Transverse colon (tissue), 4 donors: ENCODE data around the gene BCAS1. TPM values are rescaled to one million over a fixed set of nuclear protein-coding genes. Genes with fewer than 3 reads are reported as not detected.
A peak's percentile ranks its signal among the peaks of the same experiment; 100 is the strongest.

ENCODE experiments used
- DNase-seq: peaks from one replicate; pipeline ENCODE4 v3.0.0-alpha.2; 2019
- H3K27ac ChIP-seq, 4 donors: fragments of 200-600 bp; sonication (generic); 2 replicates each; pipeline ENCODE4 v1.5.1; 2016 to 2018; ENCODE audit warnings: inconsistent platforms in 4 of 4
- H3K27me3 ChIP-seq: fragments of 200-600 bp; sonication (generic); 2 replicates; pipeline ENCODE4 v1.5.1; 2017; ENCODE audit warnings: inconsistent platforms
- H3K36me3 ChIP-seq, 4 donors: fragments of 200-600 bp; sonication (generic); 2 replicates each; pipeline ENCODE4 v1.5.1; 2017 to 2019; ENCODE audit warnings: inconsistent platforms in 4 of 4
- H3K4me1 ChIP-seq, 4 donors: fragments of 200-600 bp; sonication (generic); 2 replicates each; pipeline ENCODE4 v1.5.1; 2017 to 2020; ENCODE audit warnings: inconsistent platforms in 4 of 4
- H3K4me3 ChIP-seq, 4 donors: fragments of 200-600 bp; sonication (generic); 1 replicate in 1 of 4; 2 replicates in 3 of 4; pipeline versions ENCODE4 v1.5.1 to v1.6.1; 2017 to 2019; ENCODE audit warnings: inconsistent platforms in 4 of 4
- H3K9me3 ChIP-seq, 2 donors: fragments of 200-600 bp; sonication (generic); 2 replicates each; pipeline ENCODE4 v1.5.1; 2017 to 2019; ENCODE audit warnings: inconsistent platforms in 2 of 2
- EP300 ChIP-seq: sonication (generic); formaldehyde crosslinking; IDR thresholded peaks from one replicate; pipeline ENCODE4 v1.6.1; 2017; ENCODE audit warnings: antibody characterized with exemption, low read depth
- POLR2A ChIP-seq: fragments of 450-650 bp; IDR thresholded peaks from one replicate; pipeline ENCODE4 v1.6.1; 2016; ENCODE audit warnings: antibody characterized with exemption, mild to moderate bottlenecking, moderate library complexity
- POLR2AphosphoS5 ChIP-seq, 3 donors: sonication (generic); formaldehyde crosslinking; IDR thresholded peaks; one replicate each; pipeline ENCODE4 v1.6.1; 2016; ENCODE audit warnings: antibody characterized with exemption in 3 of 3
- WGBS, 2 donors: methylation state at CpG; one replicate each; pipeline ENCODE4 v1.1.5; 2018; ENCODE audit warnings: low coverage in 1 of 2; 5-methylcytosine and 5-hydroxymethylcytosine counted together
- in situ Hi-C, 4 donors: fragments of 200-750 bp; cut with MboI; loops; one replicate each; pipeline versions ENCODE4 v1.15.0 to v1.15.1; 2017; ENCODE audit warnings: low sequenced_read_pairs in 3 of 4, low pct_ligation_motif_present in 1 of 4, low pct_unique_long_range_greater_than_20kb in 1 of 4
- intact Hi-C: fragments of 100-400 bp; cut with DNase I; formaldehyde crosslinking; loops from one replicate; pipeline ENCODE4 v1.15.1; 2023; ENCODE audit warnings: low total_unique reads
- total RNA-seq, 4 donors: library from RNA; depleted of rRNA; stranded (reverse); fragments of >200 nt; gene quantifications; one replicate each; pipeline ENCODE4 v1.1.0, GENCODE V29; 2016
- TF ChIP-seq, protein P1 (sequence below), 5 experiments: fragments of 200-600 bp in 3 of 5; fragments of 450-650 bp in 2 of 5; sonication (generic) in 3 of 5; IDR thresholded peaks; 1 replicate in 2 of 5; 2 replicates in 3 of 5; pipeline ENCODE4 v1.5.1; 2016 to 2017; ENCODE audit warnings: antibody characterized with exemption in 5 of 5, inconsistent platforms in 3 of 5, mild to moderate bottlenecking in 2 of 5, moderate library complexity in 1 of 5

The BCAS1 gene
- total RNA-seq, 4 donors from 2014 or later, result 68.9 to 127 (median 89.0) TPM

- peaks cover 0 to 12% (median 0%) of the 10 kb centered on the region in 4 donors for H3K4me1 ChIP-seq
- no peaks in the 10 kb centered on the region for H3K27me3 ChIP-seq
- no peak for DNase-seq
- no peak overlapping the region for H3K27ac ChIP-seq
- in situ Hi-C loops, result loop anchor here in 1 of 4 donors (25.0 kb wide), 2 partner anchors 540 to 790 kb away; no protein-coding TSS in a partner anchor
- H3K4me3 ChIP-seq, result no peak overlapping the region
- intact Hi-C loops, result no loop called here
- H3K36me3 ChIP-seq, result peaks cover 0 to 7% (median 0%) of the 10 kb centered on the region in 4 donors
- WGBS, 2 donors, result 96 to 100% methylated on average over 3 to 4 of the region's 4 CpGs
- TF ChIP-seq POLR2AphosphoS5 (IDR thresholded peaks at IDR 0.05) (no peak), POLR2A (no peak), EP300 (no peak)
- TF ChIP-seq, protein P1, sequence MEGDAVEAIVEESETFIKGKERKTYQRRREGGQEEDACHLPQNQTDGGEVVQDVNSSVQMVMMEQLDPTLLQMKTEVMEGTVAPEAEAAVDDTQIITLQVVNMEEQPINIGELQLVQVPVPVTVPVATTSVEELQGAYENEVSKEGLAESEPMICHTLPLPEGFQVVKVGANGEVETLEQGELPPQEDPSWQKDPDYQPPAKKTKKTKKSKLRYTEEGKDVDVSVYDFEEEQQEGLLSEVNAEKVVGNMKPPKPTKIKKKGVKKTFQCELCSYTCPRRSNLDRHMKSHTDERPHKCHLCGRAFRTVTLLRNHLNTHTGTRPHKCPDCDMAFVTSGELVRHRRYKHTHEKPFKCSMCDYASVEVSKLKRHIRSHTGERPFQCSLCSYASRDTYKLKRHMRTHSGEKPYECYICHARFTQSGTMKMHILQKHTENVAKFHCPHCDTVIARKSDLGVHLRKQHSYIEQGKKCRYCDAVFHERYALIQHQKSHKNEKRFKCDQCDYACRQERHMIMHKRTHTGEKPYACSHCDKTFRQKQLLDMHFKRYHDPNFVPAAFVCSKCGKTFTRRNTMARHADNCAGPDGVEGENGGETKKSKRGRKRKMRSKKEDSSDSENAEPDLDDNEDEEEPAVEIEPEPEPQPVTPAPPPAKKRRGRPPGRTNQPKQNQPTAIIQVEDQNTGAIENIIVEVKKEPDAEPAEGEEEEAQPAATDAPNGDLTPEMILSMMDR (IDR thresholded peaks at IDR 0.05), result no peak
- no peaks in the 10 kb centered on the region for H3K9me3 ChIP-seq
Measured at GRCh38 chr20:53952528-53953096, 117.8 kb downstream of the BCAS1 start.

- Histone ChIP-seq H3K27ac (no peak overlapping the region), H3K4me1 (peaks cover 0 to 12% (median 0%) of the 10 kb centered on the region in 4 donors), H3K27me3 (no peaks in the 10 kb centered on the region), H3K36me3 (peaks cover 0 to 7% (median 0%) of the 10 kb centered on the region in 4 donors), H3K4me3 (no peak overlapping the region), H3K9me3 (no peaks in the 10 kb centered on the region)
- intact Hi-C loops (no loop called here), in situ Hi-C loops (loop anchor here in 1 of 4 donors (25.0 kb wide), 2 partner anchors 538 to 788 kb away; no protein-coding TSS in a partner anchor)
- no peak for DNase-seq
- TF ChIP-seq POLR2AphosphoS5 (IDR thresholded peaks at IDR 0.05) (no peak), POLR2A (no peak), EP300 (no peak)
- TF ChIP-seq, protein P1 (IDR thresholded peaks at IDR 0.05), result no peak
- WGBS, 2 donors, result 85 to 95% methylated on average over 3 of the region's 3 CpGs
Measured at GRCh38 chr20:53950578-53950977, 119.8 kb downstream of the BCAS1 start.

DNA sequence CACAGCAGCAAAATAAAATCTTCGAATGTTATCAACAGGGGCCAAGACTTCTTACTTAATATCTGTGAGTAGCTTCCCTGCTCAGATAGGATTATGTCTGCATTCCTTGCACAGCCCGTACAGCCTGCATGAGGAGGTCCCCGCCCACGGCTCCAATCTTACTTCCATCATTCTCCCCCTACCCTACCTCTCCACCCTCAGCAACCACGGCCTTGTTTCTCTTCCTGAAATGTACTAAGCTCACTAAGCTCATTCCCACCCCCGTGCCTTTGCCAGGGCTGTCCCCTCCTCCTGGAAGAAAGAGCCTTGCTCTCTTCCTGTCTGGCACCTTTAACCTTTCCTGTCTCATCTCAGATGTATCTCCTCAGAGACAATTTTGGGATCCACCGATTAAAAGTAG lies 120.4 kb downstream of the BCAS1 start:
- WGBS, 2 donors, result 75 to 86% methylated on average over 1 to 7 of the region's 7 CpGs
- in situ Hi-C loops, result loop anchor here in 1 of 4 donors (25.0 kb wide), 2 partner anchors 538 to 788 kb away; no protein-coding TSS in a partner anchor
- H3K36me3 ChIP-seq, result peaks cover 0 to 7% (median 0%) of the 10 kb centered on the region in 4 donors
- no peaks in the 10 kb centered on the region for H3K27me3 ChIP-seq
- TF ChIP-seq EP300 (no peak), POLR2A (no peak), POLR2AphosphoS5 (IDR thresholded peaks at IDR 0.05) (no peak)
- TF ChIP-seq, protein P1 (IDR thresholded peaks at IDR 0.05), result no peak
- H3K27ac ChIP-seq, result no peak overlapping the region
- intact Hi-C loops, result no loop called here
- no peak for DNase-seq
- peaks cover 0 to 12% (median 0%) of the 10 kb centered on the region in 4 donors for H3K4me1 ChIP-seq
- H3K9me3 ChIP-seq, result no peaks in the 10 kb centered on the region
- H3K4me3 ChIP-seq, result no peak overlapping the region

DNA sequence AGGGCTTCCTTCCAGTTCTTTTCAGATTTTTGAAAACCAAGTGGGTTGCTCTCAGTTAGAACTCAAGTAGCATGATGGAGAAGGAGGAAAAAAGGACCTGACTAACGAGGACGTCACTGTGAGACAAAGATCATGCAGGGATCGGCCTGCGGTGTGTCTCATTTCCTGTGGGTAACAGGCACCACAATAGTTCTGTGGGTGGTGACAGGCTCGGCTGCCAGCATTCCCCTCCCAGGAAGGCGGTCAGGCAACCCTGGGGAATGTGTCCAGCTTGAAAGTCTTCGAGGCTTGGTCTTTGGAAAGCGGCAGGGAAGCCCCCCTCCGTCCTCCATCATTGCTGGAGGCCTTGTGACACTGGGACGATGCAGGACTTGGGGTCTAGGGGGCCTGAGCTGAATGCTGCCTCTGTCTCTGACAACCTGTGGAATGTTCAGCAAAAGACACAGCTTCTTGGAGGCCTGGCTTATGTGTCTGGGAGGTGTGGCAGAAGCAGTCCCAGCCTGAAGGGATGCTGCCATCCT lies 121.0 kb downstream of the BCAS1 start:
- peak; percentile 69 for DNase-seq
- TF ChIP-seq, protein P1 (IDR thresholded peaks at IDR 0.05), result no peak
- TF ChIP-seq POLR2AphosphoS5 (IDR thresholded peaks at IDR 0.05) (no peak), EP300 (no peak), POLR2A (no peak)
- H3K27me3 ChIP-seq, result no peaks in the 10 kb centered on the region
- in situ Hi-C loops, result loop anchor here in 1 of 4 donors (10.0 kb wide), 1 partner anchor 375 kb away; no protein-coding TSS in a partner anchor
- intact Hi-C loops, result no loop called here
- H3K27ac ChIP-seq, result no peak overlapping the region
- no peaks in the 10 kb centered on the region for H3K9me3 ChIP-seq
- no peak overlapping the region for H3K4me3 ChIP-seq
- 59 to 74% methylated on average over 6 to 10 of the region's 10 CpGs for WGBS, 2 donors
- peaks cover 0 to 12% (median 0%) of the 10 kb centered on the region in 4 donors for H3K4me1 ChIP-seq
- peaks cover 0 to 7% (median 0%) of the 10 kb centered on the region in 4 donors for H3K36me3 ChIP-seq
